ENCODE results near the gene UBE2D2.

GRCh38 chr5:139644646-139645429 is 83.7 kb downstream of the UBE2D2 start:
- TF ChIP-seq CTCF (IDR thresholded peaks at IDR 0.05), result no peak
- no peak for TF ChIP-seq POLR2AphosphoS5 (IDR thresholded peaks at IDR 0.05)
- TF ChIP-seq POLR2A (IDR thresholded peaks at IDR 0.05; ENCODE audit: low read depth), result no peak

Measured in esophagus muscularis mucosa (tissue), 3 donors.